Kidney (tissue), 14 donors: ENCODE results near the gene PARVB. TPM values are rescaled to one million over a fixed set of nuclear protein-coding genes. Genes with fewer than 3 reads are reported as not detected.
"Not testable (repeated sequence)": the region's sequence is repeated elsewhere in the genome, so short reads cannot be mapped to it uniquely, and the experiment has no call there.

Source experiments
- DNase-seq, 5 donors: peaks; one replicate each; pipeline ENCODE4 v3.0.0-alpha.2; 2013 to 2020
- FAIRE-seq: peaks from 2 replicates; lab custom pipeline; 2012; peaks lifted over from hg19 to GRCh38; lab: Jason Lieb, UNC
- H3K27ac ChIP-seq, 2 donors: one replicate each; pipeline ENCODE4 v1.7.0; 2013; ENCODE audit warnings: low read depth in 2 of 2, low read length in 2 of 2, inconsistent platforms in 1 of 2
- H3K27me3 ChIP-seq: one replicate; pipeline ENCODE4 v1.7.1; 2013; ENCODE audit warnings: low read length, inconsistent platforms; ENCODE audit not compliant: control insufficient read depth, insufficient read depth
- H3K36me3 ChIP-seq, 3 donors: one replicate each; pipeline versions ENCODE4 v1.7.0 to v1.7.1; 2013; ENCODE audit warnings: low read length in 3 of 3, control low read depth in 1 of 3, inconsistent platforms in 1 of 3; ENCODE audit not compliant: insufficient read depth in 3 of 3, control insufficient read depth in 2 of 3
- H3K4me1 ChIP-seq, 3 donors: one replicate each; pipeline versions ENCODE4 v1.7.0 to v1.7.1; 2013; ENCODE audit warnings: low read length in 3 of 3, inconsistent platforms in 1 of 3, low read depth in 1 of 3; ENCODE audit not compliant: control insufficient read depth in 2 of 3, insufficient read depth in 2 of 3
- H3K4me3 ChIP-seq, 3 donors: one replicate each; pipeline versions ENCODE4 v1.7.0 to v1.8.1; 2013; ENCODE audit warnings: low read length in 3 of 3, control low read depth in 1 of 3, inconsistent platforms in 1 of 3
- H3K9ac ChIP-seq, 3 donors: one replicate each; pipeline versions ENCODE4 v1.7.0 to v1.7.1; 2013; ENCODE audit warnings: low read length in 3 of 3, control low read depth in 1 of 3, inconsistent platforms in 1 of 3
- H3K9me3 ChIP-seq, 3 donors: one replicate each; pipeline versions ENCODE4 v1.7.0 to v1.7.1; 2013; ENCODE audit warnings: low read length in 3 of 3, control low read depth in 1 of 3, inconsistent platforms in 1 of 3; ENCODE audit not compliant: control insufficient read depth in 2 of 3, insufficient read depth in 1 of 3
- CTCF ChIP-seq: IDR thresholded peaks from 3 replicates; pipeline ENCODE4 v1.5.1; 2012; ENCODE audit warnings: mild to moderate bottlenecking, moderate library complexity, borderline replicate concordance; ENCODE audit not compliant: insufficient read depth; ENCODE audit errors: extremely low read depth
- intact Hi-C: fragments of 100-400 bp; cut with DNase I; formaldehyde crosslinking; loops from one replicate; pipeline ENCODE4 v1.11.1; 2022
- polyA plus RNA-seq: library from polyadenylated mRNA; stranded (reverse); fragments of 350-450 nt; fragmentation: Illumina TruSeq; extraction: RNeasy Lipid Tissue Mini Kit (QIAGEN cat#74804); gene quantifications from one replicate; pipeline ENCODE4 v1.2.3, GENCODE V29; 2014; ENCODE audit warnings: low read depth, low replicate concordance; ENCODE audit not compliant: insufficient read depth
- total RNA-seq: library from RNA; stranded (reverse); fragmentation: NEBNext Ultra II Directional; extraction: Animal tissue kit (Norgen Biotek cat#: 25700); gene quantifications from one replicate; pipeline ENCODE4 v1.2.1, GENCODE V29; 2021
- donor health status: control.
- donor health status: control.
- donor health status: control.
- donor health status: control.
- donor health status: control.
- donor health status: DM: yes; HTN: yes; CAD: no.
- donor health status: Normal renal cell carcinoma (clear cell type).

Gene PARVB
- total and polyA plus RNA-seq, 2 donors from 2014 or later: 32.9 to 51.1 TPM

- Histone ChIP-seq H3K36me3 (no peaks in the 10 kb centered on the region), H3K4me3 (no peak overlapping the region), H3K9ac (no peak overlapping the region), H3K9me3 (no peaks in the 10 kb centered on the region), H3K27ac (no peak overlapping the region), H3K4me1 (peaks cover 0 to 10% (median 9%) of the 10 kb centered on the region in 3 donors), H3K27me3 (no peaks in the 10 kb centered on the region)
- DNase-seq (peak in 2 of 5 donors; percentile 22 to 33), FAIRE-seq (no peak)
- intact Hi-C loops: no loop called here
- TF ChIP-seq CTCF: no peak
Observed at GRCh38 chr22:44108806-44109385, 84.8 kb downstream of the PARVB start.

GRCh38 chr22:44109416-44109815, 85.3 kb downstream of the PARVB start:
- no peak overlapping the region for H3K4me3 ChIP-seq
- H3K4me1 ChIP-seq: peaks cover 0 to 6% (median 5%) of the 10 kb centered on the region in 3 donors
- no peak for TF ChIP-seq CTCF
- FAIRE-seq (no peak), DNase-seq (peak in 1 of 5 donors; percentile 12)
- H3K27me3 ChIP-seq: no peaks in the 10 kb centered on the region
- H3K27ac ChIP-seq: no peak overlapping the region
- no peaks in the 10 kb centered on the region for H3K9me3 ChIP-seq
- intact Hi-C loops: no loop called here
- no peak overlapping the region for H3K9ac ChIP-seq
- no peaks in the 10 kb centered on the region for H3K36me3 ChIP-seq

GRCh38 chr22:44110656-44111055, 86.6 kb downstream of the PARVB start:
- H3K9me3 ChIP-seq, intact Hi-C loops, H3K27me3 ChIP-seq, H3K27ac ChIP-seq, FAIRE-seq, H3K36me3 ChIP-seq, H3K4me3 ChIP-seq, H3K4me1 ChIP-seq, H3K9ac ChIP-seq: not testable (repeated sequence)
- DNase-seq: peak in 1 of 5 donors; percentile 6

GRCh38 chr22:44111562-44112155, 87.6 kb downstream of the PARVB start:
- Histone ChIP-seq H3K9ac (no peak overlapping the region), H3K4me3 (no peak overlapping the region), H3K27me3 (no peaks in the 10 kb centered on the region), H3K27ac (no peak overlapping the region), H3K9me3 (no peaks in the 10 kb centered on the region), H3K36me3 (no peaks in the 10 kb centered on the region), H3K4me1 (no peaks in the 10 kb centered on the region)
- intact Hi-C loops: no loop called here
- DNase-seq (peak in 1 of 5 donors; percentile 35), FAIRE-seq (no peak)
- no peak for TF ChIP-seq CTCF
